Measurements from ENCODE around the gene FAU.
A peak's percentile ranks its signal among the peaks of the same experiment; 100 is the strongest.
"Not testable (repeated sequence)": the region's sequence is repeated elsewhere in the genome, so short reads cannot be mapped to it uniquely, and the experiment has no call there.

Gene FAU

GRCh38 chr11:65119670-65119995, 2.3 kb downstream of the FAU start:
- no peak for DNase-seq

- DNase-seq: not testable (repeated sequence)
These were observed 2.9 kb downstream of the FAU start for GRCh38 chr11:65118891-65119669.

- no peak for DNase-seq
These were observed 3.7 kb downstream of the FAU start for GRCh38 chr11:65118097-65118837.

- DNase-seq: peak; percentile 100
These were observed 4.5 kb downstream of the FAU start, which contains the start of gene ZNHIT2 for GRCh38 chr11:65117206-65118096. TSS of gene ZNHIT2 (minus strand) at chr11:65117701. CDS start at chr11:65117653, 48 bp downstream.

- peak; percentile 72 for DNase-seq
These were observed 5.3 kb downstream of the FAU start for GRCh38 chr11:65116370-65117205.

GRCh38 chr11:65115361-65116082, 6.4 kb downstream of the FAU start:
- DNase-seq: no peak

- DNase-seq: no peak
These were observed 7.3 kb downstream of the FAU start for GRCh38 chr11:65114538-65115171.

GRCh38 chr11:65113839-65114238, 8.1 kb downstream of the FAU start:
- DNase-seq: no peak

GRCh38 chr11:65113361-65113756, 8.6 kb downstream of the FAU start:
- no peak for DNase-seq

- DNase-seq: peak; percentile 77
These were observed 9.2 kb downstream of the FAU start for GRCh38 chr11:65112546-65113360.

- peak; percentile 94 for DNase-seq
These were observed 10.0 kb downstream of the FAU start, which contains the start of gene TM7SF2 for GRCh38 chr11:65111744-65112545. TSS of gene TM7SF2 (plus strand) at chr11:65111872. CDS start at chr11:65112016, 144 bp downstream.

- DNase-seq: no peak
These were observed 10.7 kb downstream of the FAU start for GRCh38 chr11:65111159-65111743.

- DNase-seq: peak; percentile 97
These were observed 11.5 kb downstream of the FAU start for GRCh38 chr11:65110354-65110861.

- no peak for DNase-seq
These were observed 12.4 kb downstream of the FAU start for GRCh38 chr11:65109231-65110198.

GRCh38 chr11:65108469-65109123, 13.3 kb downstream of the FAU start:
- no peak for DNase-seq

- no peak for DNase-seq
These were observed 14.0 kb downstream of the FAU start for GRCh38 chr11:65107751-65108468.

Data from activated naive CD4-positive, alpha-beta T cell treated with Interleukin-2 at 50 U/mL for 16 hours (primary cell).